ENCODE results near the gene DUSP22. TPM values are rescaled to one million over a fixed set of nuclear protein-coding genes. Genes with fewer than 3 reads are reported as not detected.

Gene DUSP22
- total RNA-seq, 1 donor from 2014 or later: 19.7 TPM

- no peak for DNase-seq
Observed at GRCh38 chr6:397056-397455, 104.8 kb downstream of the DUSP22 start.

GRCh38 chr6:397604-398003 is 105.3 kb downstream of the DUSP22 start:
- no peak for DNase-seq

- no peak for DNase-seq
Observed at GRCh38 chr6:398065-398464, 105.8 kb downstream of the DUSP22 start.

- no peak for DNase-seq
Observed at GRCh38 chr6:398558-399078, 106.3 kb downstream of the DUSP22 start.

GRCh38 chr6:399785-400534 is 107.7 kb downstream of the DUSP22 start:
- no peak for DNase-seq

GRCh38 chr6:400815-401214 is 108.5 kb downstream of the DUSP22 start:
- no peak for DNase-seq

Other genes starting within 250 kb of the DUSP22 start
- gene IRF4, start 99.3 kb downstream of the DUSP22 start, total RNA-seq: 6.2 TPM

All from skin of body (tissue), 2 donors.